Cardiac septum (tissue), 1 donor: ENCODE results near the gene PRPF6. TPM values are rescaled to one million over a fixed set of nuclear protein-coding genes. Genes with fewer than 3 reads are reported as not detected.
"Not testable (repeated sequence)": the region's sequence is repeated elsewhere in the genome, so short reads cannot be mapped to it uniquely, and the experiment has no call there.

Source experiments
- DNase-seq: peaks from one replicate; pipeline ENCODE4 v3.0.0-alpha.2; 2020; ENCODE audit warnings: low spot score
- intact Hi-C: fragments of 100-400 bp; cut with DNase I; formaldehyde crosslinking; loops from one replicate; pipeline ENCODE4 v1.14.0; 2022
- total RNA-seq: library from RNA; stranded (reverse); fragmentation: NEBNext Ultra II Directional; extraction: Animal tissue kit (Norgen Biotek cat#: 25700); gene quantifications from one replicate; pipeline ENCODE4 v1.2.1, GENCODE V29; 2021
- donor health status: DM: no; HTN: no; CAD: no.

The PRPF6 gene
- total RNA-seq, 1 donor from 2014 or later: 47.5 TPM

- no peak for DNase-seq
- intact Hi-C loops: loop anchor here (10.0 kb wide), 1 partner anchor 185 kb away; no protein-coding TSS in a partner anchor
Observed at GRCh38 chr20:63969838-63970713, 10.9 kb upstream of the PRPF6 start, which contains the start of gene ZNF512B. Gene ZNF512B, minus strand, starts transcription at chr20:63969930. Its CDS starts 1,980 bp downstream, at chr20:63967950.

GRCh38 chr20:63970714-63971431, 10.1 kb upstream of the PRPF6 start:
- intact Hi-C loops: loop anchor here (10.0 kb wide), 1 partner anchor 186 kb away; no protein-coding TSS in a partner anchor
- no peak for DNase-seq

- intact Hi-C loops: loop anchor here (2.0 to 10.0 kb wide), 2 partner anchors 63 to 187 kb away; no protein-coding TSS in a partner anchor
- DNase-seq: not testable (repeated sequence)
Observed at GRCh38 chr20:63971960-63972311, 9.0 kb upstream of the PRPF6 start.

GRCh38 chr20:63972312-63973159, 8.4 kb upstream of the PRPF6 start:
- no peak for DNase-seq
- intact Hi-C loops: loop anchor here (2.0 to 10.0 kb wide), 2 partner anchors 64 to 188 kb away; no protein-coding TSS in a partner anchor

- no peak for DNase-seq
- intact Hi-C loops: loop anchor here (2.0 to 10.0 kb wide), 2 partner anchors 64 to 188 kb away; no protein-coding TSS in a partner anchor
Observed at GRCh38 chr20:63973160-63973479, 7.8 kb upstream of the PRPF6 start.

GRCh38 chr20:63973636-63974401, 7.1 kb upstream of the PRPF6 start:
- DNase-seq: peak; percentile 93
- intact Hi-C loops: loop anchor here (2.0 to 10.0 kb wide), 3 partner anchors 65 to 437 kb away; partner anchors contain the start of gene PTK6

GRCh38 chr20:63974402-63975200, 6.3 kb upstream of the PRPF6 start:
- DNase-seq: no peak
- intact Hi-C loops: loop anchor here (2.0 to 10.0 kb wide), 2 partner anchors 190 to 438 kb away; partner anchors contain the start of gene PTK6

GRCh38 chr20:63976511-63976910, 4.4 kb upstream of the PRPF6 start:
- intact Hi-C loops: loop anchor here (10.0 kb wide), 1 partner anchor 192 kb away; no protein-coding TSS in a partner anchor
- not testable (repeated sequence) for DNase-seq

- intact Hi-C loops: loop anchor here (10.0 kb wide), 1 partner anchor 192 kb away; no protein-coding TSS in a partner anchor
- DNase-seq: no peak
Observed at GRCh38 chr20:63976980-63977738, 3.8 kb upstream of the PRPF6 start.

GRCh38 chr20:63977739-63978276, 3.1 kb upstream of the PRPF6 start:
- no peak for DNase-seq

GRCh38 chr20:63978319-63979228, 2.4 kb upstream of the PRPF6 start:
- intact Hi-C loops: loop anchor here (10.0 kb wide), 1 partner anchor 194 kb away; no protein-coding TSS in a partner anchor
- DNase-seq: no peak

More at GRCh38 chr20:63977739-63978276, 3.1 kb upstream of the PRPF6 start:
- intact Hi-C loops: loop anchor here (10.0 kb wide), 1 partner anchor 193 kb away; no protein-coding TSS in a partner anchor

- intact Hi-C loops: loop anchor here (10.0 kb wide), 1 partner anchor 194 kb away; no protein-coding TSS in a partner anchor
- no peak for DNase-seq
Observed at GRCh38 chr20:63979229-63979556, 1.7 kb upstream of the PRPF6 start.

GRCh38 chr20:63979557-63980316, 1.2 kb upstream of the PRPF6 start, which contains the start of gene SAMD10:
Gene SAMD10, minus strand, starts transcription at chr20:63979642. Its CDS starts 175 bp downstream, at chr20:63979467.
- no peak for DNase-seq
- intact Hi-C loops: loop anchor here (2.0 to 10.0 kb wide), 2 partner anchors 83 to 195 kb away; partner anchors contain the start of gene TCEA2

GRCh38 chr20:63980317-63980805, 571 bp upstream of the PRPF6 start:
- intact Hi-C loops: loop anchor here (2.0 kb wide), 1 partner anchor 82 kb away; the partner anchor contains the start of gene TCEA2
- DNase-seq: no peak
